Measurements from ENCODE around the gene SAPCD1.
A peak's percentile ranks its signal among the peaks of the same experiment; 100 is the strongest.
"Not testable (repeated sequence)": the region's sequence is repeated elsewhere in the genome, so short reads cannot be mapped to it uniquely, and the experiment has no call there.

The SAPCD1 gene

DNA sequence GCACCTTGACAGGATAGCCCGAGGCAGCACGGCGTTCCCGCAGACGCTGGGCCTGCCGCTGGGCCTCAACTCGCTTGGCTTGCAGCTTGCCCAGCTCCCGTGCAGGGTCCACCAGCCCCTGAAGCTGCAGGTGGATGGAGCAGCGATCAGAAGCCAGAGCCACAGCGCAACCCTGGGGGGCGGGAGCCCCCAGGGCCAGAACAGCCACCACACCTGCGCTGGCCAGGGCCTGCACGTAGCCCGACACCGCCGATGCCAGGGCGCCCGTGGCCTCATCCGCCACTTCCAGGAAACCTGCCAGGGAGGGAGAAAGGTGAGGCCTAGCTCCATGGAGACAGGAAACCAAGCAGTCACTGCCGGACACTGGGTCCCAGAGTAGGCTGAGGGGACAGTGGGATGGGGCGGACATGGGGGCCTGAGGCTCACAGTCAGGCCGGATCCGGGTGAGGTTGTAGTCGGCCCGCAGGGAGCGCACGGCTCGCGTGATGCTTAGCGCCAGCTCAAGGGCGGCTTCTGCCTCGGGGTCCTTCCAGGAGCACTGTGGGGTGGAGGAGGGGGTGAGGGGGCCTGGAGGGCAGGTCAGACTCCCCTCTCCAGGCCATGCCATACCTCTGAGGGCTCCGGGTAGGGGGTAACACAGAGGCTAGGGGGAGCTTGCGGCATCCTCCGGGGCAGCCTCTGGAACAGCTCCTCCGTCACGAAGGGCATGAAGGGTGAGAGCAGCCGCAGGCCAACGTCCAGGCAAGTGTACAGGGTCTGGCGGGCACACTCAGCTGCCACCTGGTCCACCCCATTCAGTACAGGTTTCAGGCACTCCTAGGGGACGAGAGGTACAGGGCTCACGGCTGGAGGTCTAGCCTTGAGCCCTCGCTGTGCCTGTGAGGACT lies 16.8 kb downstream of the SAPCD1 start:
- DNase-seq, result no peak

DNA sequence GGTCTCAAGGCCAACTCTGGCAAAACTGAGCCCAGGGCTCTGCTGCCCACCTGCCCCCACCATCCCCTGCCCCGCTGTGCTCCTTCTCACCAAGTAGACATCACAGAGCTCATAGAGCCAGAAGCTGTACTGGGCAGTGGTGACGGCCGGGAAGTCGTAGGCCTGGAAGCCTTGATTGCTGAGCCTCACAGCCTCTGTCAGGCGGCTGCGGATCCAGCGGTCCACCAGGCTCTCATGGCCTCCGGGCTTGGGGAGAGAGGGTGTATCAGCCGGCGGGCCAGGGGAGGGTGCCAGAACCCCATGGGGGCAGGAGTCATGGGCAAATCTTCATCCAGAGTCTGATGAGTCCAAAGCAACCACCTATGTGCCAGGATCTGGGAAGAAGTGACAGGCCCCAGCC lies 17.5 kb downstream of the SAPCD1 start:
- no peak for DNase-seq

DNA sequence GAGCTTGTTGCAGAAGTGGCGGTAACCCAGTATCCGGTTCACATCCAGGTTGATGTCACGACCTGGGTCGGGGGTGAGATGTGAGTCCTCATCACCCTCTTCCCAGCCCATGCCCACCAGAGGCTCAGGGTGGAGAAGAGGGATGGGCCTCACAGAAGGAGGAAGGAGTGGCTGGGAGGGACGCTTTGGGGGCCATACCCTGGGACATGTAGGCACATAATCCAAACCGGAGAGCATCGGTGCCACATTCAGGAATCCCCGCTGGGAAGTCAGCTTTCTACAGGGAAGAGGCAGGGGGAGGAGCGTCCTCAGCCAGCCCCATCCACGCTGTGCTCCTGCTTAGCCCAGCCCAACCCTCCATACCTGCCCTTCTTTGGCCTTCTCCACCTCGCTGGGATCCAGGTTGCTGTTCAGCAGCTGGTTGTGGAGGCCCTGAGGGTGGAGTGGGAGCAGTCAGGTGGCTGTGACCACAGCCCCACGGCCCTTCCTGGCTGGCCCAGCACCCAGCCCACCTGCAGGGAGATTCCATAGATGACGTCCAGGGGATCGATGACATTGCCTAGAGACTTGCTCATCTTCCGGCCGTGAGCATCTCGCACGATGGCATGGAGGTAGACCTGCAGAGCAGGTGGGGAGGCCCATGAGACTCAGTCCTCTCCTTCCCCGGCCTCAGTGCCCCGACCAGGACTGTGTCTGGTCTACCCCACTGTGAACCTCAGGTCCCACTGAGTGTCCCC lies 18.2 kb downstream of the SAPCD1 start:
- no peak for DNase-seq

DNA sequence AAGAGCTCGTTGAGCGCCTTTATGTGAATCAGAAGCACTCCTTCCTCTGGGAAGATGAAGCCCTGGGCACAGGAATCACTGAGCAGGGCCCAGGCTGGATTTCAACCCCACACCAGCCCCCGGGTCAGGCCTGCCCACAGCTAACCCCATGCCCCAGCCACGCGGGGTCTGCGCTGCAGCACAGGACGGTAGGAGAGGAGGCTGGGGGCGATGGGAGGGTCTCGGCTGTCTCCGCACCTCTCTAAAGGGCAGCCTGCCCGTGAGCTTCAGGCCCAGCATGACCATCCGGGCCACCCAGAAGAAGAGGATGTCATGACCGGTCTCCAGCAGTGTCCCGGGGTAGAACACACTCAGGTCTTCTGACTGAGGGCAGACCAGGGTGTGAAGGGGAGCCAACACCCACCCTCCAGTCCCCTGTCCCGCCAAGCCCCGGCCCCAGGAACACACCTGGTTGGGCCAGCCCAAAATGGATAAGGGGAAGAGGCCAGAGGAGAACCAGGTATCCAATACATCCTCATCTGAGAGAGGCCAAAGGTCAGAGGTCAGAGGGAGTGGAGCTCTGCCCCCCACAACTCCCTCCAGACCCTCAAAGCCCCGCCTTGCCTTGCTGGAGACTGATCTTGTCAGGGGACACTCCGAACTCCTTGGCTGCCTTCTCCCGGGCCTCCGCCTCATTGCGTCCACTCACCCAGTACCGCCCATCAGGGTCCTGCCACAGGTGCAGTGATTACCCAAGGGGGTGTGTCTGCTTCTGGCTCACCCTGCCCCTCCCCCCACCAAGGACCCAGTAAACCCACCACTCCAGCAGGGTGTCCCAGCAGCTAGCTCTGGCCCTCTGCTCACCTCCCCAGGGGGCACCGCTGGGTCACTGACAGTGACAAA lies 19.0 kb downstream of the SAPCD1 start:
- DNase-seq, result no peak

DNA sequence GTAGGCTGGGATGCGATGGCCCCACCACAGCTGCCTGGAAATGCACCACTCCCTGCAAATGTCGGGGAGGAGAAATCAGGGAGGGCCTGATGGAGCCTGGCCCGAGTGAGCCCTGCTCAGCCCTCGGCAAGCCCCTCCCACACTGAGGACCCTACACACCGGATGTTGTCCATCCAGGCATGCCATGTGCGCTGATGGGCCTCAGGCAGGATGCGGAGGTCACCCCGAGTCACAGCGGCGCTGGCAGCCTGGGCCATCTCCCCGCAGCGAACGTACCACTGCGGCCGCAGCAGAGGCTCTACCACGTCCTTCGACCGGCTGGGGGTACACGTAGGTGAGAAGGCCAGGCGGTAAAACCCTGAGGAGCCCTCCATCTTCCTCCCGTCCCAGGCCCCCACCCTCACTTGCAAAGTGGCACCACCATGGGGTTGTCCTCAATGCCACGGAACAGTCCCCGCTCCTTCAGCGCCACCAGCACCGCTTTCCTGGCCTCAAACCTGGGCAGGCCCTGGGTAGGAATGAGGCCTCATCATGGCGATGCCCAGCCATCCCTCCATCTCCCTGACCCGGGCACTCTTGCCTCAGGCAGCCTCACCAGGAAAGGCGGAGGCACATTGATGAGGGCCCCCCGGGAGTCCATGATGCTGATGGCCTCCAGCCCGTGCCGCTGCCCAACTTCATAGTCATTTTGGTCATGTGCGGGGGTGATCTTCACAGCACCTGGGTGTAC lies 19.8 kb downstream of the SAPCD1 start:
- no peak for DNase-seq

DNA sequence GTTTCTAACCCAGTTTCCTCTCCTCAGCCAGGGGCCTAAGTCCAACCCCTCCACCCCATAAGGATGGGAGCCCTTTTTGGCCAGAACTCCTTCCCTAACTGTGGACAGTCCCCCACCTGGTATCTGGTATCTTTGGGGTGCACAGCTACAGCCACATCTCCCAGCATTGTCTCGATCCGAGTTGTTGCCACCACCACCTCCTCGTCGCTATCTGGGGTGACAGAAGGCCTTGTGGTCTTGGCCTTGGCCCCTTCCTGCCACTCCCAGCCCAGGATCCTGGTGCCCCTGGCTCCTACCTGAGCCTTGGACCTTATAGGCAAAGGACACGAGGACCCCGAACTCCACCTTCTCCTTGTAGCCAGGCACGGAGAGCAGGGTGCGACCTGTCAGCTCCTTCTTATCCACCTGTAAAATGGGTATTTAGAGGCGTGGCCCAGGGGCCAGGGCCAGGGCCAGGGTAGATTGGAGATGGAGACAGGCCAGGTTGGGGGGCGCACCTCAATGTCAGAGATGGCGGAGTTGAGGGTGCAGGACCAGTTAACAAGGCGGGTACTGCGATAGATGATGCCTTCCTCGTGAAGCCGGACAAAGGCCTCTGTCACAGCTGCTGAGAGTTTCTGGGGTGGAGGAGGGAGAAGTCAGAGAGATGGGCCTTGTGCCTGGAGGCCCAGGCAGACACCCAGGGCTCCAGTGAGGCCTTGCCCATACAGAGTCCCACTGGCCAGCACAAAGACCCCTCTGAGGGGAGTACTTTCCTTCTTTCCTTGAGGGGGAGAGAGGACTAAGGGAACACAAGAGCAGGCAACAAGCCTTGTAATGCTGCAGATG lies 21.9 kb downstream of the SAPCD1 start:
- DNase-seq, result no peak

DNA sequence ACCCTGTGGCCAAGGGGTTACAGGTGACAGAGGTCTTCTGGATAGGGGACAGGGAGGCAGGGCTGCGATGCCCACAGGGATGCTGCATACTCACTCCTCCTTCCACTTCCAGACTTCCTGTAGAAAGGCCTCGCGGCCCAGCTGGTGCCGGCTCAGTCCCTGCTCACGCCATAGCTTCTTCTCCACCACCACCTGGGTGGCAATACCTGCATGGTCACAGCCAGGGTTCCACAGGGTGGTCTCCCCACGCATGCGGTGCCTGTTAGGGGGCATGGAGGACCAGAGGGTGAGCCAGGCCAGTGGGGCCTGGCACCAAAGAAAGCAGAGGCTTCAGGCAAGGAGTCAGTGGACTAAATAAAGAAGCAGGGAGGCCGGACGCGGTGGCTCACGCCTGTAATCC lies 23.0 kb downstream of the SAPCD1 start:
- no peak for DNase-seq

DNA sequence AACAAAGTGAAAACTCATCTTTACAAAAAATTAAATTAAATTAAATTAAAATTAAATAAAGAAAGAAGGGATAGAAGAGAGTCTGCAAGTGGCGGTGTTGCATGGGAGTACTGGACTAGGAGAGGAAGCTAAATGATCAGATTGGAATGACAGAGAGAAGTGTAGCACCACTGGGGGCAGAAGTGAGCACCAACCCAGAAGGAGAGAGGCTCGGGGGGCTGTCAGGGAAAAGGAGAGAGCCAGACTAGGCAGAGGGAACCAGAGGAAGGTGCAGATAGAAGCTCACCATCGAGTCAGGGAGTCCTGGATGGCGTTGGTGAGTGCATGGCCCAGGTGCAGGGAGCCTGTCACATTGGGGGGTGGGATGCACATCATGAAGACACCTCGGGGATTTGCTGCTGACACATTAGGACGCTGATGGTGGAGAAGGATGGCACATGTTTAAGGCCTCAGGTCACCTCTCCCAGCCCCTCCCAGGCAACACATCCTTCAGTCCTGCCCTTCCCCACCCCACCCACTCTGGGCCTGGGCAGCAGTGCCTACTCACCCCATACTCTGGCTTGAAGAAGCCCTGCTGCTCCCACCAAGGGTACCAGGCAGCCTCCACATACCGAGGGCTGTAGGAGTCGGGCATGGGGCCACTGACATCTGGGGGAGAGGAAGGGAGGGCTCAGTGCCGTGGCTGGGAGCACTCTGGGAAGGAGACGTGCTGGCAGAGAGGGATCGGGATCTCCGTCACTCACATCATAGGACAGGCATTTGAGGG lies 29.1 kb downstream of the SAPCD1 start:
- DNase-seq, result no peak

DNA sequence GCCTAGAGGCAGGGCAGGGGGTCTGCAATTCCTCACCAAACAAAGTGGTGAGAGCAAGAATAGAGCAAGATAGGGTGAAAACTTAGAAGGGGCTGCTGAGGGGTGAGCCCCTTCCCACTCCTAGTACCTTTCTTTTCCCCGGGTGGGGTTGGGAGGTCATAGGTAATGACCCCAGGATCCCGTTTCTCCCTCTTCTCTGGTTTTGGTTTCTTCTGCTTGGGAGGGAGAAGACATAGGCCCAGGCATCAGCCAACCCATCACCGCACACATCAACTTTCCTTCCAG lies 29.6 kb downstream of the SAPCD1 start:
- DNase-seq, result no peak

DNA sequence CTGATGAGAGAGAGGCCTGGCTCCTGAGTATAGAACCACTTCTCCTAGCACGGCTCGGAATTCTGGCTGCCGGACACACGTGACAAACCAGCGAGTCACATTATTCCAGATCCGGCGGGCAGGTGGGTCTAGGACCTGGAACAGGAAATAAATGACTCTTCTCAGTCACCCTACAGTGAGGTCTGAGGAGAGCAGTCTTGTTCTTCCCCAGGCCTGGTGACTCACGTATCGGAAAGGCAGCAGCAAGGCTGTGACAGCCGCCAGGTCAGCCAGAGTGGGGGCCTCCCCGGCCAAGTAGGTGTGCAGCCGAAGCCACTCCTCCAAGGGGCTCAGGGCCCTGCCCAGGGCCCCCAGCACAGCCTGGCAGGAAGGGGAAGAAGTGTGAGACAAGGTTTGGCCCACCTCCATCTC lies 30.3 kb downstream of the SAPCD1 start:
- no peak for DNase-seq

DNA sequence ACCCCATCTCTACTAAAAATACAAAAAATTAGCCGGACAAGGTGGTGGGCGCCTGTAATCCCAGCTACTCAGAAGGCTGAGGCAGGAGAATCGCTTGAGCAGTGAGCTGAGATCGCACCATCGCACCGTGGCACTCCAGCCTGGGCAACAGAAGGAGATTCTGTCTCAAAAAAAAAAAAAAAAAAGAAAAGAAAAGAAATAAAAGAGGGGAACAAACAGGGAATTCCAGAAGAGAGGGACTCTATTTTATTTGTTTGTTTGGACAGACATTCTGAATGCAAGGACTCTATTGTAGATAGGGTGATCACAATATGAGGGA lies 31.4 kb downstream of the SAPCD1 start:
- not testable (repeated sequence) for DNase-seq

DNA sequence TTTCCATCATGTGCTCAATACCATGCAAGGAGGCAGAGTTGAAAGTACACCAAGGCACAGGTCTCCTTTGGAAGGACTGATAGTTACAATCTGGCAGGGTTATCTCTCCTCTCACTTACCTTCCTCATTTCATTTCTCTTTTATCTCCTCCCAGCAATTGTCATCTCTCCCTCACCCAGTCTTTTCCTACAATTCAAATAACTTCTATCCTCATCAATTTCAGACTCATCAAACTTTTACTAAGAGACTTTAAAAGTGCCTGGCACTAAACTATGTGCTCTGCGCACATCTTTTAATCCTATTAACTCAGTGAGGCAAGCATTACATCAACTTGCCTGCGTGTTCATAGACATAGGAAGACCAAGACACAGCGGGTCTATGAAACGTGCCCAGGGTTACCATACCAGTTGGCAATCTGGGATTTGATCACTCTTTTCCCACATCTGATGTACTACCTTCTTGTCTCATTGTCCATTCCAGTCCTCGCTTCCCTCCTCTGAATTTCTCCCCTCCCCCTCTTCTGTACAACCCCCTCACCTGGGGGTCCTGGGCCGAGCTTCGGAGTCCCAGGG lies 31.9 kb downstream of the SAPCD1 start:
- no peak for DNase-seq

DNA sequence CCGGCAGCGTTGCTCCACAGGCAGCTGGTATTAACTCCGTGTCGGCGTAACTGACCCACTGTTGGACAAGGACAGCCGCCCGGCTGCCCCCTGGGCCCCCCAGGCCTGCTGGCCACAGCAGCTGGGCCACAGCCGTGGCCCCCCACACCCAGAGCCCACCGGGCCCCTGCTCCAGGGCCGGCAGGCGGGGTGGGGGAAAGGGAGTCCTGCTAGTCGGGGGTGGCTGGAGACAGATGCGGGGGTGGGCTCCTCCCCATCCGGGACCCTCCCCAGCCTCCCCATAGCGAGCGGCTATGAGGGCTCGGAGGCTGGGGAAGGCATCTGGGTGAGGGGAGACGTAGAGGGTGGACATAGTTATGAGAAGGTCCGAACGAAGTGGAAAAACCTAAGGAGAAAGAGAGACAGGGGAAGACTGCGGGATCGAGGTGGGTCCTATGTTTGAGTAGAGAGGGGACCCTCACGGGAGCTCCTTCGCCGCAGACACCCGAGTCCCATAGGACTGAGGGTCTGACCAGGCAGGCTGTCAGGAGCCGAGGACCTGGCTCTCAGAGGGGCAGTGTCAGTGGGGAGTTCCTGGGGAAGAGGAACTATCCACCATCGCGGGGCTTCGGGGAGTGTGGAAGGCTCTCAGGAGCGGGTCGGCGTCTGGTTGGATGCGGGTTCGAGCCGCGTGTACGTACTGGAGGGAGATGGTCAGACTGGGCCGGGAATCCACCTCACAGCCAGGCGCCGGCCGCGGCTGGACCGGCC lies 32.6 kb downstream of the SAPCD1 start:
- DNase-seq, result no peak

DNA sequence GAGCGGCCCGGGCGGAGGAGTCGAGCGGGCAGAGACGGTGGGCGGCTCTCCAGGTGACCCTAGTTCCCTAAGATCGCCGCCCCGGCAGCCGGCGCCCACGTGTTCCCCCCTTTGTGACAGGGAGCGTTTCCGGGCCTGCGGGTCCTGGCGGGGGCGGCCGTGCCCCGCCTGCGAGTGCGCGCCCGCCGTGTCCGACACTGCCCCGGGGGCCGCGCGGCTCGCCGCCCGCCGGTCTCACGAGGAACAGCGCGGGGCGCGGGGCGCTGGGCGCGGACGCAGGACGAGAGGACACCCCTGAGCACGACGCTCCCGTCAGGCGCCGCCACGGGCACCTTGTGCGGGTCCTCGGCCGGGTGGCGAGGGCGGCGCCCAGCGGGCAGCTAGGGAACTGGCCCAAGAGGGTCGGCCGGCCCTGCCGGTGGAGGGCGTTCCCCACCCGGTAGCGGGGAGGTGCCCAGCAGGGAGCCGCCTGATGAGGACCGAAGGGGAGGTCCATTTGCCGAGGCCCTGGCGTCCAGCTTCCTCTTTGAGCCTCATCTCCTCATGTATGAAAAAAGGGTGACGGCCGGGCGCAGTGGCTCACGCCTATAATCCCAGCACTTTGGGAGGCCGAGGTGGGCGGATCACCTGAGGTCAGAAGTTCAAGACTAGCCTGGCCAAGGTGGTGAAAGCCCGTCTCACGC lies 33.3 kb downstream of the SAPCD1 start, which contains the start of gene VARS1:
VARS1 (minus strand) TSS at position 137 of the 683 bp plus-strand sequence. CDS start 535 bp downstream, outside the sequence.
- peak; percentile 74 for DNase-seq

DNA sequence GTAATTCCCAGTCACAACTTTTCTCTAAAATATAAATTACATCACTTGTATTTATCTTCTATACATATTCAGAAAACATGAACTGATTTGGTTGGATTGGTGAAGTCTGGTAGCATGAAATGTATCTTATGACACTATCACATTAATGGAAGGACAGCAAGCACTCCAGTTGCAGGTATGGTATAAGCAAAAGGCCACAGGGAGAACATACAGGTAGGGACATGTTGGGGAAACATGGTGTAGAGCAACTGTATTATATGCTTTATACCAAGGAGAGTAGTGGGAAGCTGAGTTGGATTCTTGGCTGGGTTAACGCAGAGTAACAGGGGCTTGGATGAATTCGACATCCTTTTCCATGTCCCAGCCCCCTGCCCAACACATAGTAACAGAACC lies 34.5 kb downstream of the SAPCD1 start:
- DNase-seq, result no peak

DNA sequence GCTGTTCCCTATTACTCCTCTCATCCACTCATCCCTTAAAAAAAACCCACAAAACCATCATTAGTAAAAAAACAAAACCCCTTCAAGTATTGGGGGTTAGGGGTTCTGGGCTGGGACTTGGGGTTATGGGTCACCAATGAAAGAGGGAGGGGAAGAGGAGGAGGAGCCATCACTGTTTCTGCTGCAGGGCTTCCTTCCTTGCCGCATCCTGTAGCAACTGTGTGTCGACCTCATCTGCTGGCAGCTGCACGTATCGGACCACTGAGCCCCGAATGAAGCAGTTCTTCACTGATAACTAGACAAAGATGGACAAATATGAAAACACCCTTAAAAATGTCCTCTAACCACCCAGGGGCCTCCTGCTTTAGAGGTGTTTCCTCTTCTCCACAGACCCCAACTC lies 35.1 kb downstream of the SAPCD1 start:
- DNase-seq, result peak; percentile 24

DNA sequence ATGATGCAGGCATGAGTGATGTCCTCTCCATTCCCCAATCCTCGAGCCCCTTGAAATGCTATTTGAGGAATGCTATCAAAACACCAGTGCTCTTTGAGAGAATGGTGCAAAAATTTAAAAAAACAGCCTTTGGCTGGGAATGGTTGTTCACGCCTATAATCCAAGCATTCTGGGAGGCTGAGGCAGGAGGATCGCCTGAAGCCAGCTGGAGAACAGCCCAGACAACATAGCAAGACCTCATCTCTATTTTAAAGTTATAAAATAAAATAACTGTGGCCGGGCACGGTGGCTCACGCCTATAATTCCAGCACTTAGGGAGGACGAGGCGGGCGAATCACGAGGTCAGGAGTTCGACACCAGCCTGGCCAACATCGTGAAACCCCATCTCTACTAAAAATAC lies 37.3 kb downstream of the SAPCD1 start:
- DNase-seq, result no peak

DNA sequence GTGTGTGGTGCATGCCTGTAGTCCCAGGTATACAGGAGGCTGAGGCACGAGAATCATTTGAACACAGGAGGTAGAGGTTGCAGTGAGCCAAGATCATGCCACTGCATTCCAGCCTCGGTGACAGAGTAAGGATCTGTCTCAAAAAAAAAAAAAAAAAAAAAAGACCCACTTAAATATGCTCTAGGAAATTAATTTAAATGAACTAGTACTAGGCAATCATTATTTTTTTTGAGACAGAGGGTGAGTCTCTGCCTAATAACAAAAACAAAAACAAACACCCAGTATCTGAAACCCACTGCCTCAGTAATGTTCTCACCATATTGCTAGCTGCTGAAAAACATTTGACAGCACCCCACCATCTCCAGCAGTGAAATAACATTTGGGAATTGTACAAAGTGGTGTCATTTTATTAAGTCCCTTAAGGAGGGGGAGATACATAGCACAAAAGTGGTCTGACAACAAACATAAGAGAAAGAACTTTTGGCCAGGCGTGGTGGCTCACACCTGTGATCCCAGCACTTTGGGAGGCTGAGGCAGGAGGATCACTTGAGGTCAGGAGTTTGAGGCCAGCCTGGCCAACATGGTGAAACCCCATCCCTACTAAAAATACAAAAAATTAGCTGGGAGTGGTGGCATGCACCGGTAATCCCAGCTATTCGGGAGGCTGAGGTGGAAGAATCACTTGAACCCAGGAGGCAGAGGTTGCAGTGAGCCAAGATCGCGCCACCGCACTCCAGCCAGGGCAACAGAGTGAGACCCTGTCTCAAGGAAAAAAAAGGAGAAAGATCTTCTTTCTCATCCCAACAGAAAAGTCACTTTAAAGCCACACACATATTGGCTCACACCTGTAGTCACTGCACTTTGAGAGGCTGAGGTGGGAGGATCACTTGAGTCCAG lies 38.8 kb downstream of the SAPCD1 start:
- not testable (repeated sequence) for DNase-seq
